Nucleus accumbens (tissue), 56 donors: ENCODE measurements around the gene KRT4.
"Not testable (repeated sequence)": the region's sequence is repeated elsewhere in the genome, so short reads cannot be mapped to it uniquely, and the experiment has no call there.

Experiments
- DNase-seq, 56 donors: peaks; one replicate each; lab custom pipeline; 2025; lab: John Stamatoyannopoulos, UW

KRT4 gene

GRCh38 chr12:52813885-52814709 is at the start of gene KRT4:
Gene KRT4, minus strand, starts transcription at chr12:52814116. Its CDS starts 58 bp downstream, at chr12:52814058.
- DNase-seq, result no peak

GRCh38 chr12:52862023-52862422 is 48.1 kb upstream of the KRT4 start:
- DNase-seq, result no peak

GRCh38 chr12:52861511-52861910 is 47.6 kb upstream of the KRT4 start:
- DNase-seq, result no peak

GRCh38 chr12:52860102-52860823 is 46.3 kb upstream of the KRT4 start:
- no peak for DNase-seq

- no peak for DNase-seq
These were observed 43.6 kb upstream of the KRT4 start for GRCh38 chr12:52857500-52857899.

- DNase-seq, result no peak
These were observed 42.9 kb upstream of the KRT4 start for GRCh38 chr12:52856787-52857186.

GRCh38 chr12:52856077-52856476 is 42.2 kb upstream of the KRT4 start:
- DNase-seq, result not testable (repeated sequence)

GRCh38 chr12:52851787-52852186 is 37.9 kb upstream of the KRT4 start:
- DNase-seq, result no peak

- no peak for DNase-seq
These were observed 36.8 kb upstream of the KRT4 start for GRCh38 chr12:52850681-52851080.

GRCh38 chr12:52849511-52849910 is 35.6 kb upstream of the KRT4 start:
- no peak for DNase-seq

- DNase-seq, result no peak
These were observed 34.8 kb upstream of the KRT4 start, which contains the start of gene KRT78 for GRCh38 chr12:52848661-52849255. Gene KRT78, minus strand, starts transcription at chr12:52848994. Its CDS starts 64 bp downstream, at chr12:52848930.

- DNase-seq, result no peak
These were observed 33.6 kb upstream of the KRT4 start for GRCh38 chr12:52847335-52848102.

- DNase-seq, result no peak
These were observed 32.5 kb upstream of the KRT4 start for GRCh38 chr12:52846356-52846970.

GRCh38 chr12:52845946-52846345 is 32.0 kb upstream of the KRT4 start:
- no peak for DNase-seq

- DNase-seq, result no peak
These were observed 30.5 kb upstream of the KRT4 start for GRCh38 chr12:52844386-52844785.

GRCh38 chr12:52839436-52840105 is 25.7 kb upstream of the KRT4 start:
- no peak for DNase-seq

- DNase-seq, result no peak
These were observed 24.9 kb upstream of the KRT4 start for GRCh38 chr12:52838609-52839435.

GRCh38 chr12:52837781-52838608 is 24.1 kb upstream of the KRT4 start:
- DNase-seq, result no peak
